OCI-LY7 (cell line): Measurements from ENCODE around the gene RBM23. TPM values are rescaled to one million over a fixed set of nuclear protein-coding genes. Genes with fewer than 3 reads are reported as not detected.

Experiments used
- BruUV-seq: library from RNA; stranded (reverse); fragments of 400-500 nt; replicated peaks from 2 replicates; lab custom pipeline; 2021; lab: Mats Ljungman, UMichigan
- CTCF ChIA-PET: fragments of 300-600 bp; sonication (Branson Sonifier 250); formaldehyde crosslinking; loops from one replicate; lab custom pipeline; 2022; ENCODE audit warnings: antibody characterized with exemption; ENCODE audit not compliant: unreplicated experiment; lab: Charles Lee
- POLR2A ChIA-PET: fragments of 300-600 bp; sonication (Branson Sonifier 250); formaldehyde crosslinking; loops from one replicate; lab custom pipeline; 2022; ENCODE audit warnings: antibody characterized with exemption; lab: Charles Lee
- DNase-seq: peaks from one replicate; pipeline ENCODE4 v3.0.0-alpha.2; 2015; ENCODE audit warnings: low spot score
- H2AFZ ChIP-seq: fragments of 200-600 bp; sonication (generic), shearing (Covaris generic); 2 replicates; pipeline ENCODE4 v1.6.1; 2014; ENCODE audit warnings: mild to moderate bottlenecking, antibody characterized with exemption, low read length, moderate library complexity
- H3K27ac ChIP-seq: fragments of 200-600 bp; sonication (generic); 2 replicates; pipeline ENCODE4 v1.5.1; 2014; ENCODE audit warnings: mixed run types, low read depth, mild to moderate bottlenecking, moderate library complexity, low read length, inconsistent platforms; ENCODE audit not compliant: poor library complexity, severe bottlenecking
- H3K36me3 ChIP-seq: fragments of 200-600 bp; sonication (generic); 2 replicates; pipeline ENCODE4 v1.6.1; 2014; ENCODE audit warnings: mild to moderate bottlenecking, antibody characterized with exemption, low read length, moderate library complexity, mixed read lengths; ENCODE audit not compliant: insufficient read depth
- H3K4me1 ChIP-seq: fragments of 200-600 bp; sonication (generic); 2 replicates; pipeline ENCODE4 v1.5.1; 2014; ENCODE audit warnings: mild to moderate bottlenecking, low read length; ENCODE audit not compliant: insufficient read depth, poor library complexity, severe bottlenecking
- H3K4me2 ChIP-seq: fragments of 200-600 bp; sonication (generic); 2 replicates; pipeline ENCODE4 v1.6.1; 2014; ENCODE audit warnings: mild to moderate bottlenecking, low read length
- H3K4me3 ChIP-seq: fragments of 200-600 bp; sonication (generic); 2 replicates; pipeline ENCODE4 v1.5.1; 2014; ENCODE audit warnings: mild to moderate bottlenecking, low read depth, low read length; ENCODE audit not compliant: poor library complexity, severe bottlenecking
- H3K79me2 ChIP-seq: fragments of 200-600 bp; sonication (generic); 2 replicates; pipeline ENCODE4 v1.6.1; 2016; ENCODE audit warnings: low read depth, mild to moderate bottlenecking, low read length, moderate library complexity, mixed read lengths; ENCODE audit not compliant: insufficient read depth
- H3K9me2 ChIP-seq: fragments of 200-600 bp; sonication (generic); 2 replicates; pipeline ENCODE4 v1.6.1; 2016; ENCODE audit warnings: mild to moderate bottlenecking, low read length, mixed read lengths; ENCODE audit not compliant: insufficient read depth
- H3K9me3 ChIP-seq: fragments of 200-600 bp; sonication (generic); 2 replicates; pipeline ENCODE4 v1.6.1; 2014; ENCODE audit warnings: mild to moderate bottlenecking, mixed run types, low read length, mixed read lengths
- H4K20me1 ChIP-seq: fragments of 200-600 bp; sonication (generic); 2 replicates; pipeline ENCODE4 v1.6.1; 2014; ENCODE audit warnings: mild to moderate bottlenecking, antibody characterized with exemption, low read length, moderate library complexity, mixed read lengths; ENCODE audit not compliant: insufficient read depth
- EZH2phosphoT487 ChIP-seq: fragments of 200-600 bp; sonication (generic); IDR thresholded peaks from 2 replicates; pipeline ENCODE4 v1.6.1; 2018; ENCODE audit warnings: low read depth, borderline replicate concordance, mild to moderate bottlenecking, mixed run types, antibody characterized with exemption, low read length, moderate library complexity, mixed read lengths
- intact Hi-C: fragments of 100-400 bp; cut with micrococcal nuclease; formaldehyde crosslinking; loops from one replicate; pipeline ENCODE4 v1.10.0; 2022; ENCODE audit not compliant: unreplicated experiment
- total RNA-seq, 2 experiments: library from RNA; depleted of rRNA in 1 of 2; stranded (reverse); fragments of >200 nt in 1 of 2; shearing (Covaris generic) in 1 of 2; gene quantifications; 2 replicates each; pipeline ENCODE4 v1.2.3, GENCODE V29; 2014 to 2022
- TF ChIP-seq, protein P1 (sequence below): fragments of 200-600 bp; sonication (generic); conservative IDR thresholded peaks from 2 replicates; pipeline ENCODE4 v1.5.1; 2014; ENCODE audit warnings: mild to moderate bottlenecking, antibody characterized with exemption, low read length, moderate library complexity, mixed read lengths

RBM23 gene
- total RNA-seq, 2 experiments from 2014 or later: 81.0 to 90.1 TPM

DNA sequence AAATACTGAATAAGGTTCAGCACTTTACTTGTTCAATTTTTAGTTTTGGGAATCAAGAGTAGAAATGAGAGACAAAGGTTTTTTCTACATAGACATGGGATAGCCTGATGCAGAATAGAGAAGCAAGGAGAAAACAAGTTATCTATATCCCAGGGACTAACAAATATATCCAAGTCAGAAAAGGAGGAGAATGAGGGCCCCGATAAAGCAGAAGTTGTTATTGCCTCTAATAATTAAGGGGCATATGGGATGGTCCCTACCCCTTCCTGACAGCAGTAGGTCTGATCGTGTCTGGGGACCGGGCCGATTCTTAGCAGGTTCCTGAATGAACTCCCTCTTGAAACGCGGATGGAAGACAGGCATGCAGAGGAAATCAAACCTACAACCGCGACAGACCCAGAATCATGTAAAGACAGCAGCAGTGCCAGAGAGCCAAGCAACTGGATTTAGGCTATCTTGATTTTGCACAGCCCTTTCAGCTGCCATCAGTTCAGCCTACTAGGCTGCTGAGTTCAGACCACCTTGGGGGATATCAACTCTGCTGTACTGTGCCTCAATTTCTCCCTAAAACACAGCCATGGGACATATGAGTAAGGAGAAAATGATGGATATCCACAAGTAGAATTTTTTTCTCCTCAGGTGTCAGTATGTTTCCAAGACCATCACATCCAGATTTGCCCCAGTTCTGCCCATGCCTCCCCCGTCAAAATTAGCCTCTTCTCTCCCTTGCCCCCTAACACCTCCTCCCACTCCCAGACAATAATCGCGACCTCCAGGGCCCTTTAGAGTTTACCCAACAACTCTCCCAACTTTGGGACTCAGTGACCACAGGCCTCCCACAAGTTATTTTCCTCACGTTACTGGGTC lies 9.5 kb upstream of the RBM23 start:
- POLR2A ChIA-PET: interaction anchor here (0.6 to 5.5 kb wide), 11 partner anchors 11 to 373 kb away, joined by 3 to 61 read pairs (median 7); partner anchors contain the start of genes HAUS4 and RBM23

DNA sequence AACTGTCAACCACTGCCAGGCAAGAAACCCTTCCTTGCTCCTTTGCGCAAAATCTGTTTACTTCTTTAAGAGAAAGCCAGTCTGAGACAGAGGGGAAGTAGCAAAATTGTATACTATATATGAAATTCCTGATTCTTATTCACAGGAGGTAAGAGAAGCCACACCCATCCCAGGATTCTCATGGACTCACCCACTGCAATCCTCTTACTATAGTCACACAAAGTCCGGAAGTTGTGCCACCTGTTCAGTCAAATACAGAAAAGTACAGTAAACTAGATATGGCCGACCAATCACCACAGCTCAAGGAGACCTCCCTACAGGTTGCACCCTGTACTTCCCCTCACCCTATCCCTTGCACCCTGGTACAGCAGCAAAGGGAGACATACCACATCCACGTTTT lies 7.4 kb upstream of the RBM23 start:
- no TSS peak for BruUV-seq
- ChIA-PET POLR2A (interaction anchor here (0.9 to 5.5 kb wide), 2 partner anchors 9 to 69 kb away, joined by 3 to 61 read pairs; partner anchors contain the start of gene RBM23), CTCF (no interaction called here)
- Histone ChIP-seq H3K4me2 (peak overlapping the region; percentile 76), H3K4me1 (peaks cover 32% of the 10 kb centered on the region), H3K4me3 (peak overlapping the region; percentile 91), H4K20me1 (no peaks in the 10 kb centered on the region), H3K36me3 (peaks cover 63% of the 10 kb centered on the region), H3K9me3 (no peaks in the 10 kb centered on the region), H3K79me2 (peaks cover 36% of the 10 kb centered on the region), H2AFZ (no peak overlapping the region), H3K27ac (peak overlapping the region; percentile 70), H3K9me2 (no peaks in the 10 kb centered on the region)
- peak; percentile 74 for DNase-seq
- TF ChIP-seq, protein P1, sequence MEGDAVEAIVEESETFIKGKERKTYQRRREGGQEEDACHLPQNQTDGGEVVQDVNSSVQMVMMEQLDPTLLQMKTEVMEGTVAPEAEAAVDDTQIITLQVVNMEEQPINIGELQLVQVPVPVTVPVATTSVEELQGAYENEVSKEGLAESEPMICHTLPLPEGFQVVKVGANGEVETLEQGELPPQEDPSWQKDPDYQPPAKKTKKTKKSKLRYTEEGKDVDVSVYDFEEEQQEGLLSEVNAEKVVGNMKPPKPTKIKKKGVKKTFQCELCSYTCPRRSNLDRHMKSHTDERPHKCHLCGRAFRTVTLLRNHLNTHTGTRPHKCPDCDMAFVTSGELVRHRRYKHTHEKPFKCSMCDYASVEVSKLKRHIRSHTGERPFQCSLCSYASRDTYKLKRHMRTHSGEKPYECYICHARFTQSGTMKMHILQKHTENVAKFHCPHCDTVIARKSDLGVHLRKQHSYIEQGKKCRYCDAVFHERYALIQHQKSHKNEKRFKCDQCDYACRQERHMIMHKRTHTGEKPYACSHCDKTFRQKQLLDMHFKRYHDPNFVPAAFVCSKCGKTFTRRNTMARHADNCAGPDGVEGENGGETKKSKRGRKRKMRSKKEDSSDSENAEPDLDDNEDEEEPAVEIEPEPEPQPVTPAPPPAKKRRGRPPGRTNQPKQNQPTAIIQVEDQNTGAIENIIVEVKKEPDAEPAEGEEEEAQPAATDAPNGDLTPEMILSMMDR: no peak; the same call in 1 of the 2 replicates
- no peak for TF ChIP-seq EZH2phosphoT487
- intact Hi-C loops: no loop called here

More for the DNA sequence above, 9.5 kb upstream of the RBM23 start:
- Histone ChIP-seq H4K20me1 (no peaks in the 10 kb centered on the region), H3K27ac (peak overlapping the region; percentile 70), H3K79me2 (peaks cover 36% of the 10 kb centered on the region), H2AFZ (peak overlapping the region; percentile 59), H3K9me3 (no peaks in the 10 kb centered on the region), H3K4me1 (peaks cover 32% of the 10 kb centered on the region), H3K36me3 (peaks cover 45% of the 10 kb centered on the region), H3K4me3 (peak overlapping the region; percentile 91), H3K4me2 (peak overlapping the region; percentile 76), H3K9me2 (no peaks in the 10 kb centered on the region)
- CTCF ChIA-PET: interaction anchor here (0.6 to 1.8 kb wide), 3 partner anchors 11 to 151 kb away, joined by 3 to 8 read pairs (median 5); partner anchors contain the start of gene HAUS4
- intact Hi-C loops: loop anchor here (1.0 to 2.0 kb wide), 3 partner anchors 28 to 78 kb away; no protein-coding TSS in a partner anchor
- TF ChIP-seq, protein P1: no peak
- TF ChIP-seq EZH2phosphoT487: no peak
- peak; percentile 38 for DNase-seq
- BruUV-seq: TSS peak; percentile 54
